Mucosa of descending colon (tissue), 3 donors: ENCODE data around the gene PDGFC. TPM values are rescaled to one million over a fixed set of nuclear protein-coding genes. Genes with fewer than 3 reads are reported as not detected.

Experiments
- ATAC-seq: fragments of 200-7000 bp; cut with Tn5 transposase; one replicate; pipeline ENCODE4 v1.9.1; 2020; ENCODE audit warnings: mild to moderate bottlenecking, moderate library complexity
- DNase-seq, 3 donors: peaks; one replicate each; pipeline ENCODE4 v3.0.0-alpha.2; 2020
- H3K36me3 ChIP-seq: fragments of 200-600 bp; one replicate; pipeline ENCODE4 v1.8.0; 2021; ENCODE audit warnings: low read depth, mild to moderate bottlenecking
- H3K4me1 ChIP-seq: fragments of 200-600 bp; one replicate; pipeline ENCODE4 v1.8.0; 2021; ENCODE audit warnings: low read depth, mild to moderate bottlenecking
- H3K4me3 ChIP-seq: fragments of 200-600 bp; one replicate; pipeline ENCODE4 v1.8.0; 2021; ENCODE audit warnings: mild to moderate bottlenecking
- H3K9me3 ChIP-seq: fragments of 200-600 bp; one replicate; pipeline ENCODE4 v1.8.0; 2021; ENCODE audit warnings: mild to moderate bottlenecking
- CTCF ChIP-seq: fragments of 200-600 bp; IDR thresholded peaks from one replicate; pipeline ENCODE4 v1.8.0; 2022; ENCODE audit warnings: antibody characterized with exemption, mild to moderate bottlenecking
- intact Hi-C, 2 donors: fragments of 100-400 bp; cut with DNase I in 1 of 2; cut with micrococcal nuclease in 1 of 2; formaldehyde crosslinking; loops; one replicate each; pipeline versions ENCODE4 v1.11.0 to v1.11.1; 2022; cut with DNase I, micrococcal nuclease
- total RNA-seq, 3 donors: library from RNA; stranded (reverse); fragmentation: NEBNext Ultra II Directional in 2 of 3; extraction: Animal tissue kit (Norgen Biotek cat#: 25700) in 2 of 3; gene quantifications; one replicate each; pipeline versions ENCODE4 v1.2.1 to v1.2.4, GENCODE V29; 2021 to 2023
- donor health status: DM: no; HTN: no; CAD: no; lungs with moderate emphysema.
- donor health status: DM: no; HTN: no; CAD: no.
- donor health status: DM: no; HTN: yes; CAD: no.

Gene PDGFC
- total RNA-seq, 3 donors from 2014 or later: 3.9 to 27.9 (median 6.1) TPM

- no peak overlapping the region for H3K4me3 ChIP-seq
- H3K36me3 ChIP-seq: no peaks in the 10 kb centered on the region
- ATAC-seq (no peak), DNase-seq (no peak)
- no peak for TF ChIP-seq CTCF
- H3K9me3 ChIP-seq: no peaks in the 10 kb centered on the region
- intact Hi-C loops: no loop called here
- H3K4me1 ChIP-seq: no peaks in the 10 kb centered on the region
Observed at GRCh38 chr4:156827519-156827918, 144.1 kb downstream of the PDGFC start.

DNA sequence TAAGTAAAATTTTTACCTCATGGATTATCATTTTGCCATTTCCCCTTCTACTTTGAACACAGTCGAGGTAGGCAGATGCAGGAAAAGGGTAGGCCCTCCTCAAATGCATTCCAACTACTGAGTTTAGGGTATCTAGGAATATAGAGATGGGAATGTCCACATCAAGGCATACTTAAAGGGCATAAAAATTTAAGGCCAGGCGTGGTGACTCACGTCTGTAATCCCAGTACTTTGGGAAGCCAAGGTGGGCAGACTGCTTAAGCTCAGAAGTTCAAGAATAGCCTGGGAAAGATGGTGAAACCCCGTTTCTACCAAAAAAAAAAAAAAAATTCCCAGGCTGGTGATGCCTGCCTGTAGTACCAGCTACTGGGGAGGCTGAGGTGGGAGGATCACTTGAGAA, 146.5 kb downstream of the PDGFC start:
- Histone ChIP-seq H3K4me1 (no peaks in the 10 kb centered on the region), H3K36me3 (no peaks in the 10 kb centered on the region), H3K4me3 (no peak overlapping the region), H3K9me3 (no peaks in the 10 kb centered on the region)
- no peak for DNase-seq
- intact Hi-C loops: no loop called here
- ATAC-seq: no peak
- no peak for TF ChIP-seq CTCF

GRCh38 chr4:156824451-156825060, 147.0 kb downstream of the PDGFC start:
- no peak for TF ChIP-seq CTCF
- no peaks in the 10 kb centered on the region for H3K36me3 ChIP-seq
- no peaks in the 10 kb centered on the region for H3K9me3 ChIP-seq
- no peak for ATAC-seq
- H3K4me3 ChIP-seq: no peak overlapping the region
- no peaks in the 10 kb centered on the region for H3K4me1 ChIP-seq
- intact Hi-C loops: no loop called here
- DNase-seq: no peak

GRCh38 chr4:156820931-156821330, 150.7 kb downstream of the PDGFC start:
- intact Hi-C loops: no loop called here
- Histone ChIP-seq H3K9me3 (no peaks in the 10 kb centered on the region), H3K4me3 (no peak overlapping the region), H3K4me1 (no peaks in the 10 kb centered on the region), H3K36me3 (no peaks in the 10 kb centered on the region)
- ATAC-seq: no peak
- TF ChIP-seq CTCF: no peak
- no peak for DNase-seq

- intact Hi-C loops: no loop called here
- H3K36me3 ChIP-seq: no peaks in the 10 kb centered on the region
- DNase-seq (no peak), ATAC-seq (no peak)
- no peak for TF ChIP-seq CTCF
- H3K4me1 ChIP-seq: no peaks in the 10 kb centered on the region
- H3K4me3 ChIP-seq: no peak overlapping the region
- H3K9me3 ChIP-seq: no peaks in the 10 kb centered on the region
Observed at GRCh38 chr4:156816360-156816755, 155.2 kb downstream of the PDGFC start.
